Epidermal melanocyte (primary cell): ENCODE results near the gene IGF1R.

Experiments
- DNase-seq: peaks from one replicate; pipeline ENCODE4 v3.0.0; 2011; ENCODE audit warnings: low spot score; ENCODE audit not compliant: insufficient read length

Gene IGF1R

DNA sequence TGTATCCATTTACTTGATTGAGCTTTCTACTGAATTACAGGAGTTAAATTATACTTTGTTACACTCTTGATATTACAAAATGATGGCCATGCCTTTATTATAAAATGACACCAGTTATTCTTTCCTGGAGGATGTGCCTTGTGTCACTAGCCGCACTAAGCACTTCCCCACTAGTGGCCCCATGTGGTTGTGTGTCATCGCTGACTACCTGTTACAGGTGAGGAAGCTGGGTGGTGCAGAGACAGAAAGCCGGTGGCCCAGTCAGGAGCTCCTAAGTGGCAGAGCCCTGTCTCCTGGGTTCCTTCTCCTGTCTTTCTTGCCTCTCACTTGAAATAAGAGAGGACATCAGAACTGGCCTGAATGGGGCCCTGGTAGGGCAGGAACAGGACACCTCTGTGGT is 96.8 kb downstream of the IGF1R start:
- DNase-seq, result no peak

DNA sequence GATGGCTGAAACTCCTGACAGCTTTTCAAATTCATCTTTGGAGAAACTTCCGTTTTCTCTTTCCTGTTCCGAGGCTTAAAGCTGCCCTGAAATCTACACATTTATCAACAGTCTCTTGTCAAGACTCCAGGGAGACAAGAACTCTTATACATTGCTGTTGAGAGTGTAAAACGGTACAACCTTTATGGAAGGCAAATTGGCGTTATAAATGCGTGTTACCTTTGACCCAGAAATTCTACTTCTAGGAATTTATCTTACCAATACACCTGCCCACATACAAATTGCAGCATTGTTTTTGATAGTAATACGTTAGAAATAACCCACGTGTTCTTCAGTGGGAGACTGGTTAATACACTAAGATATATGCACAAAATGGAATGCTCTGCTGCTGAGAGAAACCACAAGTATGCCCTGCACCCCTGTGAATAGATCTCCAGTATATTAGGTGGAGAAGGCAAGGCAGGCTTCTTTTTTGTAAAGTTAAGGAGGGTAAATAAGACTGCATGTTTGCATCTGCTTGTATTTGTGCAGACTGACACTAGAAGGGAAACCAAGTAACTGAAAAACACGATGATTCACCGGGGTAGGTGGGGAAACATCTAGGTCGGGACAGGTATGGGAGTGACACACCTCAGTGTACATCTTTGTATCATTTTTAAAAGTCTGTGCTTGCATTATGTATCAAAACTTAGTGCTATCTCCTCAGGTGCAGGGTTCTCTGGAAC is 97.5 kb downstream of the IGF1R start:
- no peak for DNase-seq

DNA sequence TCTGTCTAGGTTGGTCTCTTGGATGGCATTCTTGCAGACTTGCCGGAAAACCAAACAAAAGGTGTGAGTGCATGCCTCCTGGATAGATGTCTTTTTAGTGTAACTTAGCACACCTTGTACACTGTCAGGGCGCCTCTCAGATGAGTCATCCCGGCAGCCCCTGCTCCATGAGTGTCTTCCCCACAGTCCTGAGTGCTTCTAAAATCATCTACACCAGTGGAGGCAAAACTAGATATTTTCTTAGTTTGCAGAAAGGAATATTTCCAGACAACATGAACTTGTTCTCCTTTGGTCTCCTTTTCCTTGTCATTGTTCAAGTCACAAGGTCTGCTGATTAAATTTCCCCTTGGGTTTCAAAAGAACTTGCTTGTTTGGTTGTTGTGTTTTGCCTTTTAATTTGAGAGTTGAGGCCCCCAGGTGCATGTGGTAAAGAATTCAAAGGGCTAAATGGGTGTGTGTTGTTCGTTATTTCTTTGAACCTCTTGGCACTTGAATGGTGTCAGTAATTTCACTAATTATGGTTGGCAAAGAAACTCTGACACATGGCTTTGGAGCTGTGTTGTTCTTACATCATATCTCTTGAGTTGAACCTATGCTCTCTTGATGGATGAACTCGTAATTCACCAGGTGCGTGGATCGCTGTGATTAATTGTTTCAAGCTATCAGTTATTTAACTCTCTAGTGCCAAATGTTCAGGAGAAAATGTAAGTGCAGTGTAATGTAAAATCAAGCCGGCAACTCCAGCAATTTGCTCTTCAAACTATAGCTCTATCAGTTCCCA is 98.2 kb downstream of the IGF1R start:
- DNase-seq, result no peak

- DNase-seq, result no peak
These were observed 103.4 kb downstream of the IGF1R start for GRCh38 chr15:98751767-98752166.

DNA sequence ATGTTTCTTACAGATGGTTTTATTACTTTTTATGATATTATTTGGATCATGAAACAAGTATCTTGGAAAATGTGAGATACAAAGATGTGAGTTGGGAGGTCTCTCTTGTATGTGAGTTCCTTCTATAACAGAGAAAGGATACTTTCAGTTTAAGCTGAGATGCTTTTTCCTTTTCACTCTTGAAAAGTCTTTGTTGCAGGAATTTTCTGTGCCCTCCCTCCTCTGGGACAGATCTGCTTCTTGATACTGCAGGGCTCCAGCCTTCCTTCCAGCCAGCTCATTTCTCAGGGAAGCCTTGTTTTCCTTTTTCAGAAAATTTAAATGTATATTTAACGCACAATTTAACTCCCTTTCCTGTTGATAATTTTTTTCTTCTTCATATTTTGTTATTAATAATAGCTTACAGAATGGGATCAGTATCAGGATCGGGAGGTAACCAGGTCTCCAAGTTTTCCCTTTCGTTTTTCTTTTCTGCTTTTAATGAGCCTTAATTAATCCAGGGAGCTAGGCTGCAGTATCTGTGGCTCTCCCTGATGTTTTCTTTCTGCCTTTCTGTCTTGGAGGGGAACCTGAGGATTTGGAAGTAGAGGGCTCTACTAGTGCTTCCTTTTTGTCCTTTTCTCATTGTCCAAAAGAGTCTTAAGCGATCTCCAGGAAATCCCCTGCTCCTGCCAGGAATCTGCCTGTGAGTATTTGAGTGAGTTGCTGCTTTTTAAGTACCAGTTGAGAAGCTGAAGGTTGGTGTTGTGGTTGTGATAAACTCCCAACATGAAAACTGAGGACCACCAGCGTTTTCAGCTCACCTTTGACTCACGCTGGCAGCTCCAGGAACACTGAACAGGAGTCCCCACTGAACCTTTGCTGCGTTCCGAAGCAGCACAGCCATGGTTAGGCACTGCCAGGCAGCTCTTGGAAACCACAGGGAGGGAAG is 105.7 kb downstream of the IGF1R start:
- DNase-seq, result no peak

GRCh38 chr15:98754657-98755022 is 106.3 kb downstream of the IGF1R start:
- DNase-seq, result no peak

DNA sequence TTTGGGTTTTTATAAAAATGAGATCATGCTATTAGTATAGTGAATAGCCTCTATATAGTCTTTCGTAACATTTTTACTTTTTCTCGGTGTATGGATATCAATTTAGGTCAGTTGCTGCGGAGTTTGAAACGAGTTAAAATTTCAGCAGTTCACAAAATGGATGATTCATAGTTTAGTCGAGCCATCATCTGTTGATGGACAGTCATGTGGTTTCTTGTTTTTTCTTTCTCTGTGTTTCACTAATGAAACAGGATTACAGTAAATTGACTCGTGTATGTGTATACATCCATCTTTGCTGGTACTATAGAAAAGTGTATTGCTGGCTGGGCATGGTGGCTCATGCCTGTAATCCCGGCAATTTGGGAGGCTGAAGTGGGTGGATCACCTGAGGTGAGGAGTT is 106.8 kb downstream of the IGF1R start:
- DNase-seq, result no peak

GRCh38 chr15:98755781-98756180 is 107.4 kb downstream of the IGF1R start:
- no peak for DNase-seq

GRCh38 chr15:98758224-98758623 is 109.9 kb downstream of the IGF1R start:
- no peak for DNase-seq

DNA sequence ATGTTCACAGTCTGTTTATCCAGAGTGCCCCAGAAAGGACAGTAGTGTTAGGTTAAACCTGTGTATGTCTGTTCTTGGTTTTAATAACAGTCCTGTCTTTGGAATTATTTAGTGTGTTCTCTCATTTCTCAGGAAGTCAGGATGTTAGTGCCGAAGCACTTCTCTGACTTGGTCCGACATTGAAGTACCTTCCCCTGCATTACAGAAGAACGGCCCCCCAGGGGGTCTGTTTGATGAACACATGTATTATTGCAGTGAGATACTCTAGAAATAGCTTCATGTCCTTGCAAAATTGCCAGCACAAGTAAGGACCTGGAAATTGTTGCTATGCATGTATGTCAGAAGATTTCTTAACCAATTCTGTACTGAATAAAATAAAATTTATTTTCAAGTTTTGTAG is 110.9 kb downstream of the IGF1R start:
- no peak for DNase-seq

DNA sequence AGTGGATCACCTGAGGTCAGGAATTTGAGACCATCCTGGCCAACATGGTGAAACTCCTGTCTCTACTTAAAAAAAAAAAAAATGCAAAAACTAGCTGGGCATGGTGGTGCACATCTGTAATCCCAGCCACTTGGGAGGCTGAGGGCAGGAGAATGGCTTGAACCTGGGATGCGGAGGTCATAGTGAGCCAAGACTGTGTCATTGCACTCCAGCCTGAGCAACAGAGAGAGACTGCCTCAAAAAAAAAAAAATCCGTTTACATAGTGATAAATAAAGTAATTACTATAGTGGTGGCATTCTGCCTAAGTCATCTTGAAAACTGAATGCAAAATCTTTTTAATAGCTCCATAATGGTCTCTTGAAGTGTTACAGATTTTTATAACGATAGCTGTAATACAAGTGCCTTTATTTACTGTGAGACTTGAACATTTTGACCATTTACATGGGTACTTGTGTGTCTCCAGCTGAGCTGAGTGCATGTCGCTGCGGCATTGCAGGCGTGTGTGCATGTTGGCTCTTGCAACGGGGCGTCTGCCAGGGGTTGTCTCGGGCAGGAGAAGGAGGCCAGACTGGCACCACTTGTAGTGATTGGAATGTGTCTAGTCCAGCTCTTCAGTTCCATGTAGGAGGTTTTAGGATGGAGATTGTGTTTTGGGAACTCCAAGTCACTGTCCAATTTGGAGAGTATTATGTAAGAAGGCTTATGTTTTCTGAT is 111.9 kb downstream of the IGF1R start:
- no peak for DNase-seq

DNA sequence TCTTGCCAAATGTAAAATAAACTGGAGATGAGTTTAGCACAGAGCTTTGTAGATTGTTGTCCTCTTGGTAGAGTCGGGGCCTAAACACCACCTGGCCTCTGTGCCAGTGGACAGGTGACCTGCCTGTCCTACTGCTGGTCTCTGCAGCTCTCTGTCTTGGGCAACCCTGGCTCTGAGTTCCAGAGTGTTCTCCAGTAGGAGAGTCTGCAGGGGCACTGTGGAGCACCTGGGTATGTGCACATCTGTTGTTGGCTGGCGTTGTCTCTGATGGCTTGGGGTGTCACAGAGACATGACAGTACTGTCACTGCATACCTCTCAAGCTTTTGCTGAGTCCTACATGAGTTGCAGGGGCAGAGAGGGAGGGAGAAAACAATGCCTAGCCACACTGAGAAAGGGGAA is 112.6 kb downstream of the IGF1R start:
- DNase-seq, result no peak

DNA sequence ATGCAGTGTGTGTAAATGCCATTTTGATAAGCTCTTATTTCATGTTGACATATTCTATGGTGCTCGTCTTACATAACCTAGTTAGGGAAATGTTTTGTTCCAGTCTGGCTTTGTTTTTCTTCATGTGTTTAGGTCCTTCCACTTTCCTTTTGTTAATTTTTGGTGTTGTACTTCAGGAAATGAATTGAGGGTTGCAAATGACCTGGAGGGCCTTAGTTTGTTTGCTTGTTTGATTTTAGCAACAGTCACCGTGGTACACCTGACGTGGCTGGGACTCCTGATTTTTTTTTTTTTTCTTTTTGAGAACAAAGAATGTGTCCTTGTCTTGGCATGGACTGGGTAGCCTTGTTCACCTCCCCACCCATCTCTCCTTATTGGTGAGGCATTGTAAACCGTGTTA is 114.8 kb downstream of the IGF1R start:
- DNase-seq, result no peak

- no peak for DNase-seq
These were observed 116.0 kb downstream of the IGF1R start for GRCh38 chr15:98764291-98764690.

GRCh38 chr15:98765610-98766009 is 117.3 kb downstream of the IGF1R start:
- no peak for DNase-seq

- DNase-seq, result no peak
These were observed 119.4 kb downstream of the IGF1R start for GRCh38 chr15:98767692-98768091.

GRCh38 chr15:98769867-98770266 is 121.5 kb downstream of the IGF1R start:
- no peak for DNase-seq

DNA sequence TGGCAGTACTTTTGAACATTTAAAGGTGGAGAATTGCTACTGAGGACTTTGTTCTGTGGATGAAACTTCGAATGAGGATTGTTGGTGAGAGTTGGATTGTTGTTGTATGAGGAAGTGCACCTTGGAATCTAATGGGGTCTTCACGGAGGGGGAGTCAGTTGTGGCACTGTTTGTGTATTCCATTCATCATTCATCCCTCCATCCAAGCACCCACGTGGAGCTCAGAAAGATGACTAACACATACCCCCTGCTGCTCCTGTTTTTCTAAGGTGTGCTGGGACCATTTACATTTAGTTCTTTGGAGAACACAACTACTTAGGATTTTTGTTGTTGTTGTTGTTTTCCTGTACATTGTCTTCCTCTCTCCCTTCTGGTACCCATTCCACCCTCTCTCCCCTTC is 122.6 kb downstream of the IGF1R start:
- no peak for DNase-seq

DNA sequence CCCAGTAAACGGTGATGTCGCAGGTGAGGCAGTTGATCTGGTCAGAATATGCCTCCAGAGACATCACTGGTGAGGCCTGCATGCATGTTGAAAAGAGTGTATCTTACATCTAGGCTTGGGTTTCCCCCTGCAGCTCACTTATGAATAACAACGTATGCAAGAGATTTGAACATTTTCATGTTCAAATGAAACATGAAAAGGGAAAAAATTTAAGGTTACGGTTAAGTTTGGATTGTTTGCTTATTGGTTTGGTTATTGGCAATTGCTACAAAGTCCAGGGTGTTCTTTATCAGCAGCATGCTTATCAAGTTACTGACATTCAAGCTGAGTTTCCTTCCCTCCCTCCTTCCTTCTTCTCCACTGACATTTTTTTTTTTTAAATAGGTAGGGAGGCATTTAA is 123.2 kb downstream of the IGF1R start:
- DNase-seq, result no peak

DNA sequence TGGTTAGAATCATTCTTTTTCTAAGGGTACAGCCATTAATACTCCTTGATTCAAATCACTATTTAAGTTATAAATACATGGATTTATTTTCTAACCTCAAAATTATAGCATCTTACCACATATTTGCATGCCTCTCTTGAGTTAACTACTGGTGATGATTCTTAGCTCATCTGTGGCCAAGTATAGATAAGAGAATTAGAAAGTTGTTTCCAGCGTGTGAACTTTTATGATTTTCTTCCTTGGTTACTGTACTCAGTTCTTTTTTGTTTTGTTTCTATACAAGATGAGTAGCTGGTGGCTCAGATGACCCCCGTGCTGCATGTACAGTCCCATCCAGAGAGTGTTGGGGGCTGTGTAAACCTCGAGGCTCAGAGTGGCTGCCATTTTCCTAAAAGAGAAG is 124.6 kb downstream of the IGF1R start:
- DNase-seq, result no peak

- no peak for DNase-seq
These were observed 125.3 kb downstream of the IGF1R start for GRCh38 chr15:98773616-98774015.
